Activated T-helper 1 cell treated with anti-CD3 and anti-CD28 coated beads, Interleukin-2, amount 50 U/mL, for 16 hours (primary cell): ENCODE results near the gene HHEX.
"Not testable (repeated sequence)": the region's sequence is repeated elsewhere in the genome, so short reads cannot be mapped to it uniquely, and the experiment has no call there.

Experiments used
- DNase-seq, 2 donors: peaks; one replicate each; pipeline ENCODE4 v3.0.0-alpha.2; 2020; ENCODE audit warnings: low read depth in 1 of 2, low spot score in 1 of 2

The HHEX gene

GRCh38 chr10:92732958-92733357 is 43.2 kb downstream of the HHEX start:
- no peak for DNase-seq

DNA sequence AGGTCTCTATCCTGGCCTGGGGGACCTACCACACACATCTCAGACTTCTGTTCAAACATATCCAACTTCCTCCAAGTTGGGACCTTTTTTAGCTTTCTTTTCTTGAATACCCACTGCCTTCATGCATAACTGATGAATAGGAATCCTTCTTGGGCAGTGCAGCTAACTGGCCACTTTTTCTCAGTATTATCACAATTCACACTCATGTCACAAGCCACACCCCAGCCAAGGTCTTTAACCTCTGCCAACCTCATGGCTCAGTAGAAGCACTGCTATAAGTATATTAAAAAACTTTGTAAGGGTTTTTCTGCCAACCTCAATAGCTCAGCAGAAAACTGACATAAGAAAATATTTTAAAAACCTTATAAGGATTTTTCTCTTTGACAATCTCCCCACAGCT is 44.5 kb downstream of the HHEX start:
- no peak for DNase-seq

- DNase-seq = no peak
Measured at GRCh38 chr10:92735938-92736337, 46.2 kb downstream of the HHEX start.

DNA sequence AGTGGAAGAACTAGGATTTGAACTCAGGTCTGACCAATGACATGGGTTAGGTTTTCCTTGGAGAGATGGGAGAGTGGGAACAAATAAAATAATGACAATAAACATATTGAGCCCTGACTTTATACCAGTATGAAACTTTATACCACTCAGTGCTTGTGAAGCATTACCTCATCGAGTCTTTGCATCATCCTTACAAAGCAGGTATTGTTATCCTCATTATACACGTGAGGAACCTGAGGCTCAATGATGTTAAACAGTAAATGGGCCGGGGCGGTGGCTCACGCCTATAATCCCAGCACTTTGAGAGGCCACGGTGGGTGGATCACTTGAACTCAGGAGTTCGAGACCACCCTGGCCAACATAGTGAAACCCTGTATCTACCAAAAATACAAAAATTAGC is 47.7 kb downstream of the HHEX start:
- DNase-seq = no peak

DNA sequence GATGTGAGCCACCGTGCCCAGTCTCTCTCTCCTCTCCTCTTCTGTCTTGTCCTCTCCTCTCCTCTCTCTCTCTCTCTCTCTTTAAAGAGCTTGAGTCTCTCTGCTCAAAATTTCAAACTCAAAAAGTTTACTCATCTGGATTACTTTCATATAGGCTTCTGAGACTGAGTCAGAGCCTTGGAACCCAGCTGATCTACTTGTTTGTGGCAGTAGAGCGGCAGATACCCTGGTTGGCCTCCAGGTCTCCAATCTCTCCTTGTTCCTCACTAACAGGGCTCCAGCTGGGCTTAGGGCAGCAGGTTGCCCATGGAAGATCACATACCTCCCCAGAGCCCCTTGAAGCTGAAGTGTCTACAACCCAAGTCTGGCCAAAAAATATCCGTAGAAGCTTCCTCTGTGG is 51.0 kb downstream of the HHEX start:
- no peak for DNase-seq

- not testable (repeated sequence) for DNase-seq
Measured at GRCh38 chr10:92741741-92742140, 52.0 kb downstream of the HHEX start.

- no peak for DNase-seq
Measured at GRCh38 chr10:92742331-92743228, 52.8 kb downstream of the HHEX start.
